ENCODE data around the gene POU2F1.

- TF ChIP-seq, protein P1, sequence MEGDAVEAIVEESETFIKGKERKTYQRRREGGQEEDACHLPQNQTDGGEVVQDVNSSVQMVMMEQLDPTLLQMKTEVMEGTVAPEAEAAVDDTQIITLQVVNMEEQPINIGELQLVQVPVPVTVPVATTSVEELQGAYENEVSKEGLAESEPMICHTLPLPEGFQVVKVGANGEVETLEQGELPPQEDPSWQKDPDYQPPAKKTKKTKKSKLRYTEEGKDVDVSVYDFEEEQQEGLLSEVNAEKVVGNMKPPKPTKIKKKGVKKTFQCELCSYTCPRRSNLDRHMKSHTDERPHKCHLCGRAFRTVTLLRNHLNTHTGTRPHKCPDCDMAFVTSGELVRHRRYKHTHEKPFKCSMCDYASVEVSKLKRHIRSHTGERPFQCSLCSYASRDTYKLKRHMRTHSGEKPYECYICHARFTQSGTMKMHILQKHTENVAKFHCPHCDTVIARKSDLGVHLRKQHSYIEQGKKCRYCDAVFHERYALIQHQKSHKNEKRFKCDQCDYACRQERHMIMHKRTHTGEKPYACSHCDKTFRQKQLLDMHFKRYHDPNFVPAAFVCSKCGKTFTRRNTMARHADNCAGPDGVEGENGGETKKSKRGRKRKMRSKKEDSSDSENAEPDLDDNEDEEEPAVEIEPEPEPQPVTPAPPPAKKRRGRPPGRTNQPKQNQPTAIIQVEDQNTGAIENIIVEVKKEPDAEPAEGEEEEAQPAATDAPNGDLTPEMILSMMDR (conservative IDR thresholded peaks at IDR 0.05; ENCODE audit: low read depth, low read length), result no peak
- no peak for TF ChIP-seq EZH2 (IDR thresholded peaks at IDR 0.05; ENCODE audit: borderline replicate concordance, low read depth, low read length, poor library complexity, severe bottlenecking)
Measured at GRCh38 chr1:167440776-167441175, 220.1 kb downstream of the POU2F1 start.
